ENCODE results near the gene KCND2. TPM values are rescaled to one million over a fixed set of nuclear protein-coding genes. Genes with fewer than 3 reads are reported as not detected.

KCND2 gene
- total and polyA plus RNA-seq, 2 of the 4 experiments (the other 2 are of a cell fraction) = under 0.01 TPM; not detected in 1

GRCh38 chr7:120480472-120480871 lies 207.5 kb downstream of the KCND2 start:
- no peak overlapping the region for H4K5ac ChIP-seq (ENCODE audit: low read depth, low read length)
- BruUV-seq (replicated peaks) = no TSS peak
- no peak overlapping the region for H4K91ac ChIP-seq (ENCODE audit: insufficient read depth, low read depth, low read length)
- H3K9me1 ChIP-seq (ENCODE audit: insufficient read depth, low read length) = no peaks in the 10 kb centered on the region
- dilution Hi-C loops (cut with HindIII; ENCODE audit: low sequenced_read_pairs, unreplicated experiment) = no loop called here
- no peak overlapping the region for H2AK9ac ChIP-seq (replicated peaks; ENCODE audit: low read depth, low read length, poor library complexity)
- H4K20me1 ChIP-seq (ENCODE audit: insufficient read depth, low read length) = no peaks in the 10 kb centered on the region
- no peaks in the 10 kb centered on the region for H3K27me3 ChIP-seq (ENCODE audit: control insufficient read depth, insufficient read depth, low read length)
- no peaks in the 10 kb centered on the region for H3K79me1 ChIP-seq (ENCODE audit: low read depth in 1 of 2, low read length in 2 of 2)
- DNase-seq (no peak), ATAC-seq (ENCODE audit: low read depth) (no peak)
- no peak overlapping the region for H3K27ac ChIP-seq (ENCODE audit: insufficient read depth, low read length)
- H2AK5ac ChIP-seq (ENCODE audit: low read depth, low read length) = no peak overlapping the region
- POLR2A ChIA-PET (ENCODE audit: unreplicated experiment) = no interaction called here
- in situ Hi-C loops (cut with MboI; ENCODE audit: low sequenced_read_pairs) = no loop called here
- no peak overlapping the region for H4K8ac ChIP-seq (ENCODE audit: low read depth in 2 of 2, low read length in 2 of 2)
- no peak overlapping the region for H2BK15ac ChIP-seq (ENCODE audit: low read depth, low read length)
- TF ChIP-seq, protein P1, sequence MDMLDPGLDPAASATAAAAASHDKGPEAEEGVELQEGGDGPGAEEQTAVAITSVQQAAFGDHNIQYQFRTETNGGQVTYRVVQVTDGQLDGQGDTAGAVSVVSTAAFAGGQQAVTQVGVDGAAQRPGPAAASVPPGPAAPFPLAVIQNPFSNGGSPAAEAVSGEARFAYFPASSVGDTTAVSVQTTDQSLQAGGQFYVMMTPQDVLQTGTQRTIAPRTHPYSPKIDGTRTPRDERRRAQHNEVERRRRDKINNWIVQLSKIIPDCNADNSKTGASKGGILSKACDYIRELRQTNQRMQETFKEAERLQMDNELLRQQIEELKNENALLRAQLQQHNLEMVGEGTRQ (IDR thresholded peaks at IDR 0.05; ENCODE audit: low read depth, low read length) = no peak
- TF ChIP-seq, protein P2, sequence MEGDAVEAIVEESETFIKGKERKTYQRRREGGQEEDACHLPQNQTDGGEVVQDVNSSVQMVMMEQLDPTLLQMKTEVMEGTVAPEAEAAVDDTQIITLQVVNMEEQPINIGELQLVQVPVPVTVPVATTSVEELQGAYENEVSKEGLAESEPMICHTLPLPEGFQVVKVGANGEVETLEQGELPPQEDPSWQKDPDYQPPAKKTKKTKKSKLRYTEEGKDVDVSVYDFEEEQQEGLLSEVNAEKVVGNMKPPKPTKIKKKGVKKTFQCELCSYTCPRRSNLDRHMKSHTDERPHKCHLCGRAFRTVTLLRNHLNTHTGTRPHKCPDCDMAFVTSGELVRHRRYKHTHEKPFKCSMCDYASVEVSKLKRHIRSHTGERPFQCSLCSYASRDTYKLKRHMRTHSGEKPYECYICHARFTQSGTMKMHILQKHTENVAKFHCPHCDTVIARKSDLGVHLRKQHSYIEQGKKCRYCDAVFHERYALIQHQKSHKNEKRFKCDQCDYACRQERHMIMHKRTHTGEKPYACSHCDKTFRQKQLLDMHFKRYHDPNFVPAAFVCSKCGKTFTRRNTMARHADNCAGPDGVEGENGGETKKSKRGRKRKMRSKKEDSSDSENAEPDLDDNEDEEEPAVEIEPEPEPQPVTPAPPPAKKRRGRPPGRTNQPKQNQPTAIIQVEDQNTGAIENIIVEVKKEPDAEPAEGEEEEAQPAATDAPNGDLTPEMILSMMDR (conservative IDR thresholded peaks at IDR 0.05; ENCODE audit: low read depth, low read length) = no peak
- TF ChIP-seq BHLHE40 (IDR thresholded peaks at IDR 0.05; ENCODE audit: low read depth, low read length) (no peak), SMC3 (IDR thresholded peaks at IDR 0.05; ENCODE audit: low read depth, low read length) (no peak), MXI1 (IDR thresholded peaks at IDR 0.05; ENCODE audit: borderline replicate concordance, low read depth, low read length) (no peak), MAFK (IDR thresholded peaks at IDR 0.05; ENCODE audit: low read depth, low read length) (no peak), RFX5 (IDR thresholded peaks at IDR 0.05; ENCODE audit: low read depth, low read length) (no peak), POLR2A (IDR thresholded peaks at IDR 0.05; ENCODE audit: low read depth, low read length) (no peak), MAZ (IDR thresholded peaks at IDR 0.05; ENCODE audit: borderline replicate concordance, low read depth, low read length) (no peak)
- H2AFZ ChIP-seq (replicated peaks; ENCODE audit: low read length, poor library complexity) = no peak overlapping the region
- no peak overlapping the region for H2BK20ac ChIP-seq (ENCODE audit: low read depth, low read length)
- H3K4ac ChIP-seq (ENCODE audit: low read depth, low read length) = no peak overlapping the region
- H3K9ac ChIP-seq (ENCODE audit: low read depth, low read length) = no peak overlapping the region
- H3K36me3 ChIP-seq (ENCODE audit: control insufficient read depth, insufficient read depth, low read length) = no peaks in the 10 kb centered on the region
- H3K14ac ChIP-seq (replicated peaks; ENCODE audit: low read depth, low read length) = no peak overlapping the region
- H2BK5ac ChIP-seq (ENCODE audit: low read depth, low read length, poor library complexity, severe bottlenecking) = no peak overlapping the region
- WGBS, 2 experiments (ENCODE audit: extremely low coverage in 2 of 2, insufficient read length in 1 of 2) = no CpG with 5 or more reads among the region's 2 CpGs
- H2BK120ac ChIP-seq (ENCODE audit: low read depth, low read length) = no peak overlapping the region
- H3K18ac ChIP-seq (ENCODE audit: low read depth, low read length) = no peak overlapping the region
- CTCF ChIA-PET = interaction anchor here (0.6 kb wide), 1 partner anchor 13 kb away, joined by 4 read pairs; no protein-coding TSS in a partner anchor
- H3K56ac ChIP-seq (ENCODE audit: extremely low read depth, insufficient read depth, low read length) = no peak overlapping the region
- no peaks in the 10 kb centered on the region for H3K4me1 ChIP-seq (ENCODE audit: control insufficient read depth, insufficient read depth, low read length)
- no peaks in the 10 kb centered on the region for H3K9me3 ChIP-seq (ENCODE audit: control insufficient read depth, insufficient read depth, low read length)
- H3K4me3 ChIP-seq (ENCODE audit: insufficient read depth, low read depth, low read length) = no peak overlapping the region
- intact Hi-C loops (cut with micrococcal nuclease) = no loop called here
- H3K4me2 ChIP-seq (ENCODE audit: low read depth, low read length) = no peak overlapping the region
- H3K23ac ChIP-seq (ENCODE audit: low read depth, low read length) = no peak overlapping the region
